ENCODE results near the gene GRID1.

- TF ChIP-seq CTCF (IDR thresholded peaks at IDR 0.05) (no peak), POLR2A (IDR thresholded peaks at IDR 0.05) (no peak), POLR2AphosphoS5 (IDR thresholded peaks at IDR 0.05; ENCODE audit: insufficient read depth in 1 of 2, low read depth in 1 of 2) (no peak)
Observed at GRCh38 chr10:86104156-86104555, 262.4 kb downstream of the GRID1 start.
